ENCODE measurements around the gene EPN1.

EPN1 gene

GRCh38 chr19:55689411-55690108, 14.5 kb downstream of the EPN1 start:
- H3K9ac ChIP-seq (ENCODE audit: low read length in 2 of 2), result no peak overlapping the region
- H3K9me3 ChIP-seq (ENCODE audit: control insufficient read depth in 2 of 2, low read length in 2 of 2), result no peaks in the 10 kb centered on the region
- peaks cover 48 to 52% of the 10 kb centered on the region in 2 donors for H3K36me3 ChIP-seq (ENCODE audit: control insufficient read depth in 2 of 2, insufficient read depth in 2 of 2, low read length in 2 of 2)
- H3K27me3 ChIP-seq (ENCODE audit: control insufficient read depth in 1 of 2, insufficient read depth in 2 of 2, low read length in 2 of 2), result no peaks in the 10 kb centered on the region
- no peak overlapping the region for H3K4me3 ChIP-seq (ENCODE audit: low read length in 2 of 2)
- peaks cover 2% of the 10 kb centered on the region for H3K4me1 ChIP-seq (ENCODE audit: control insufficient read depth, insufficient read depth, low read length)
- H3K27ac ChIP-seq (ENCODE audit: low read length), result no peak overlapping the region

GRCh38 chr19:55690109-55690768, 15.2 kb downstream of the EPN1 start:
- H3K9me3 ChIP-seq (ENCODE audit: control insufficient read depth in 2 of 2, low read length in 2 of 2), result no peaks in the 10 kb centered on the region
- H3K9ac ChIP-seq (ENCODE audit: low read length in 2 of 2), result no peak overlapping the region
- peaks cover 47 to 49% of the 10 kb centered on the region in 2 donors for H3K36me3 ChIP-seq (ENCODE audit: control insufficient read depth in 2 of 2, insufficient read depth in 2 of 2, low read length in 2 of 2)
- no peak overlapping the region for H3K27ac ChIP-seq (ENCODE audit: low read length)
- peaks cover 2% of the 10 kb centered on the region for H3K4me1 ChIP-seq (ENCODE audit: control insufficient read depth, insufficient read depth, low read length)
- no peaks in the 10 kb centered on the region for H3K27me3 ChIP-seq (ENCODE audit: control insufficient read depth in 1 of 2, insufficient read depth in 2 of 2, low read length in 2 of 2)
- H3K4me3 ChIP-seq (ENCODE audit: low read length in 2 of 2), result no peak overlapping the region

GRCh38 chr19:55690769-55691545, 15.9 kb downstream of the EPN1 start:
- peaks cover 44 to 46% of the 10 kb centered on the region in 2 donors for H3K36me3 ChIP-seq (ENCODE audit: control insufficient read depth in 2 of 2, insufficient read depth in 2 of 2, low read length in 2 of 2)
- no peaks in the 10 kb centered on the region for H3K27me3 ChIP-seq (ENCODE audit: control insufficient read depth in 1 of 2, insufficient read depth in 2 of 2, low read length in 2 of 2)
- H3K27ac ChIP-seq (ENCODE audit: low read length), result no peak overlapping the region
- H3K9me3 ChIP-seq (ENCODE audit: control insufficient read depth in 2 of 2, low read length in 2 of 2), result no peaks in the 10 kb centered on the region
- no peak overlapping the region for H3K4me3 ChIP-seq (ENCODE audit: low read length in 2 of 2)
- H3K4me1 ChIP-seq (ENCODE audit: control insufficient read depth, insufficient read depth, low read length), result peaks cover 2% of the 10 kb centered on the region
- H3K9ac ChIP-seq (ENCODE audit: low read length in 2 of 2), result no peak overlapping the region

- H3K9me3 ChIP-seq (ENCODE audit: control insufficient read depth in 2 of 2, low read length in 2 of 2), result no peaks in the 10 kb centered on the region
- H3K36me3 ChIP-seq (ENCODE audit: control insufficient read depth in 2 of 2, insufficient read depth in 2 of 2, low read length in 2 of 2), result peaks cover 41 to 48% of the 10 kb centered on the region in 2 donors
- H3K27ac ChIP-seq (ENCODE audit: low read length), result no peak overlapping the region
- H3K4me3 ChIP-seq (ENCODE audit: low read length in 2 of 2), result no peak overlapping the region
- H3K4me1 ChIP-seq (ENCODE audit: control insufficient read depth, insufficient read depth, low read length), result no peaks in the 10 kb centered on the region
- no peaks in the 10 kb centered on the region for H3K27me3 ChIP-seq (ENCODE audit: control insufficient read depth in 1 of 2, insufficient read depth in 2 of 2, low read length in 2 of 2)
- H3K9ac ChIP-seq (ENCODE audit: low read length in 2 of 2), result no peak overlapping the region
Measured at GRCh38 chr19:55691561-55692481, 16.8 kb downstream of the EPN1 start.

- no peak overlapping the region for H3K9ac ChIP-seq (ENCODE audit: low read length in 2 of 2)
- no peaks in the 10 kb centered on the region for H3K27me3 ChIP-seq (ENCODE audit: control insufficient read depth in 1 of 2, insufficient read depth in 2 of 2, low read length in 2 of 2)
- no peaks in the 10 kb centered on the region for H3K4me1 ChIP-seq (ENCODE audit: control insufficient read depth, insufficient read depth, low read length)
- no peak overlapping the region for H3K27ac ChIP-seq (ENCODE audit: low read length)
- H3K36me3 ChIP-seq (ENCODE audit: control insufficient read depth in 2 of 2, insufficient read depth in 2 of 2, low read length in 2 of 2), result peaks cover 41 to 52% of the 10 kb centered on the region in 2 donors
- no peak overlapping the region for H3K4me3 ChIP-seq (ENCODE audit: low read length in 2 of 2)
- H3K9me3 ChIP-seq (ENCODE audit: control insufficient read depth in 2 of 2, low read length in 2 of 2), result no peaks in the 10 kb centered on the region
Measured at GRCh38 chr19:55692681-55693081, 17.7 kb downstream of the EPN1 start.

GRCh38 chr19:55693336-55693974, 18.4 kb downstream of the EPN1 start:
- no peak overlapping the region for H3K9ac ChIP-seq (ENCODE audit: low read length in 2 of 2)
- no peaks in the 10 kb centered on the region for H3K4me1 ChIP-seq (ENCODE audit: control insufficient read depth, insufficient read depth, low read length)
- H3K27me3 ChIP-seq (ENCODE audit: control insufficient read depth in 1 of 2, insufficient read depth in 2 of 2, low read length in 2 of 2), result no peaks in the 10 kb centered on the region
- H3K36me3 ChIP-seq (ENCODE audit: control insufficient read depth in 2 of 2, insufficient read depth in 2 of 2, low read length in 2 of 2), result peaks cover 41 to 53% of the 10 kb centered on the region in 2 donors
- no peaks in the 10 kb centered on the region for H3K9me3 ChIP-seq (ENCODE audit: control insufficient read depth in 2 of 2, low read length in 2 of 2)
- H3K4me3 ChIP-seq (ENCODE audit: low read length in 2 of 2), result no peak overlapping the region
- no peak overlapping the region for H3K27ac ChIP-seq (ENCODE audit: low read length)

- Histone ChIP-seq H3K36me3 (ENCODE audit: control insufficient read depth in 2 of 2, insufficient read depth in 2 of 2, low read length in 2 of 2) (peaks cover 35 to 50% of the 10 kb centered on the region in 2 donors), H3K4me1 (ENCODE audit: control insufficient read depth, insufficient read depth, low read length) (no peaks in the 10 kb centered on the region), H3K27me3 (ENCODE audit: control insufficient read depth in 1 of 2, insufficient read depth in 2 of 2, low read length in 2 of 2) (no peaks in the 10 kb centered on the region), H3K9me3 (ENCODE audit: control insufficient read depth in 2 of 2, low read length in 2 of 2) (no peaks in the 10 kb centered on the region), H3K27ac (ENCODE audit: low read length) (no peak overlapping the region), H3K9ac (ENCODE audit: low read length in 2 of 2) (no peak overlapping the region), H3K4me3 (ENCODE audit: low read length in 2 of 2) (no peak overlapping the region)
Measured at GRCh38 chr19:55694241-55694655, 19.2 kb downstream of the EPN1 start.

- Histone ChIP-seq H3K4me3 (ENCODE audit: low read length in 2 of 2) (no peak overlapping the region), H3K36me3 (ENCODE audit: control insufficient read depth in 2 of 2, insufficient read depth in 2 of 2, low read length in 2 of 2) (peaks cover 29 to 45% of the 10 kb centered on the region in 2 donors), H3K4me1 (ENCODE audit: control insufficient read depth, insufficient read depth, low read length) (no peaks in the 10 kb centered on the region), H3K9me3 (ENCODE audit: control insufficient read depth in 2 of 2, low read length in 2 of 2) (no peaks in the 10 kb centered on the region), H3K9ac (ENCODE audit: low read length in 2 of 2) (no peak overlapping the region), H3K27me3 (ENCODE audit: control insufficient read depth in 1 of 2, insufficient read depth in 2 of 2, low read length in 2 of 2) (no peaks in the 10 kb centered on the region), H3K27ac (ENCODE audit: low read length) (no peak overlapping the region)
Measured at GRCh38 chr19:55694656-55695491, 19.8 kb downstream of the EPN1 start.

GRCh38 chr19:55695511-55696290, 20.7 kb downstream of the EPN1 start:
- no peaks in the 10 kb centered on the region for H3K9me3 ChIP-seq (ENCODE audit: control insufficient read depth in 2 of 2, low read length in 2 of 2)
- peaks cover 21 to 39% of the 10 kb centered on the region in 2 donors for H3K36me3 ChIP-seq (ENCODE audit: control insufficient read depth in 2 of 2, insufficient read depth in 2 of 2, low read length in 2 of 2)
- no peak overlapping the region for H3K9ac ChIP-seq (ENCODE audit: low read length in 2 of 2)
- H3K27me3 ChIP-seq (ENCODE audit: control insufficient read depth in 1 of 2, insufficient read depth in 2 of 2, low read length in 2 of 2), result no peaks in the 10 kb centered on the region
- H3K4me1 ChIP-seq (ENCODE audit: control insufficient read depth, insufficient read depth, low read length), result no peaks in the 10 kb centered on the region
- H3K4me3 ChIP-seq (ENCODE audit: low read length in 2 of 2), result no peak overlapping the region
- no peak overlapping the region for H3K27ac ChIP-seq (ENCODE audit: low read length)
